Cardiac fibroblast (primary cell): Measurements from ENCODE around the gene THADA.
A peak's percentile ranks its signal among the peaks of the same experiment; 100 is the strongest.

Source experiments
- DNase-seq, 2 donors: peaks; one replicate each; pipeline versions ENCODE4 v3.0.0 to v3.0.0-alpha.2; 2010; ENCODE audit warnings: low read depth in 2 of 2
- H3K4me3 ChIP-seq, 2 donors: replicated peaks in 1 of 2; 1 replicate in 1 of 2; 2 replicates in 1 of 2; pipeline ENCODE4 v1.5.1; 2011; ENCODE audit warnings: low read depth in 2 of 2, low read length in 2 of 2, mild to moderate bottlenecking in 2 of 2, moderate library complexity in 1 of 2
- TF ChIP-seq, protein P1 (sequence below): IDR thresholded peaks from one replicate; pipeline ENCODE4 v1.5.1; 2011; ENCODE audit warnings: low read depth, mild to moderate bottlenecking, low read length, inconsistent platforms

THADA gene

DNA sequence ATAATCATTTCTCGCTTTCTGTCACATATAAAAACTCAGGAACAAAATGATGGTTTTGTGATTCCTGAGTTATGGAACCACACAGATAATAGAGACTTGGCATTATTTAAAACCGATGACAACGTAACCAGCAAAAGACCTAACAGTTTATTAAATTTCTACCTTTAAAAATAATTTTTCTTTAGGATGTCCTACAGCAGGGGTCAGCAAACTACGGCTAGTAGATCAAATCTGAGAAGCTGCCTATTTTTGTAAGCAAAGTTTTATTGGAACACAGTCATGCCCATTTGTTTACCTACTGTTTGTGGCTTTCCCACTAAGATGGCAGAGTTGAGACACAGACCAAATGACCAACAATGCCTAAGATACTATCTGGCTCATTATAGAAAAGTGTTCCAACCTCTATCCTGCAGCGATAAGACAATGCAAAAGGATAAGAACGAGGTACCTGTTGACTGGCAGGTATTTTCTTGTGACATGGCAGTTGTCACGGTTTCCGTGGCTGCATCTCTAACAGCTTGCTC lies 316.5 kb downstream of the THADA start:
- TF ChIP-seq, protein P1, sequence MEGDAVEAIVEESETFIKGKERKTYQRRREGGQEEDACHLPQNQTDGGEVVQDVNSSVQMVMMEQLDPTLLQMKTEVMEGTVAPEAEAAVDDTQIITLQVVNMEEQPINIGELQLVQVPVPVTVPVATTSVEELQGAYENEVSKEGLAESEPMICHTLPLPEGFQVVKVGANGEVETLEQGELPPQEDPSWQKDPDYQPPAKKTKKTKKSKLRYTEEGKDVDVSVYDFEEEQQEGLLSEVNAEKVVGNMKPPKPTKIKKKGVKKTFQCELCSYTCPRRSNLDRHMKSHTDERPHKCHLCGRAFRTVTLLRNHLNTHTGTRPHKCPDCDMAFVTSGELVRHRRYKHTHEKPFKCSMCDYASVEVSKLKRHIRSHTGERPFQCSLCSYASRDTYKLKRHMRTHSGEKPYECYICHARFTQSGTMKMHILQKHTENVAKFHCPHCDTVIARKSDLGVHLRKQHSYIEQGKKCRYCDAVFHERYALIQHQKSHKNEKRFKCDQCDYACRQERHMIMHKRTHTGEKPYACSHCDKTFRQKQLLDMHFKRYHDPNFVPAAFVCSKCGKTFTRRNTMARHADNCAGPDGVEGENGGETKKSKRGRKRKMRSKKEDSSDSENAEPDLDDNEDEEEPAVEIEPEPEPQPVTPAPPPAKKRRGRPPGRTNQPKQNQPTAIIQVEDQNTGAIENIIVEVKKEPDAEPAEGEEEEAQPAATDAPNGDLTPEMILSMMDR: no peak
- H3K4me3 ChIP-seq: no peak overlapping the region
- DNase-seq: no peak

DNA sequence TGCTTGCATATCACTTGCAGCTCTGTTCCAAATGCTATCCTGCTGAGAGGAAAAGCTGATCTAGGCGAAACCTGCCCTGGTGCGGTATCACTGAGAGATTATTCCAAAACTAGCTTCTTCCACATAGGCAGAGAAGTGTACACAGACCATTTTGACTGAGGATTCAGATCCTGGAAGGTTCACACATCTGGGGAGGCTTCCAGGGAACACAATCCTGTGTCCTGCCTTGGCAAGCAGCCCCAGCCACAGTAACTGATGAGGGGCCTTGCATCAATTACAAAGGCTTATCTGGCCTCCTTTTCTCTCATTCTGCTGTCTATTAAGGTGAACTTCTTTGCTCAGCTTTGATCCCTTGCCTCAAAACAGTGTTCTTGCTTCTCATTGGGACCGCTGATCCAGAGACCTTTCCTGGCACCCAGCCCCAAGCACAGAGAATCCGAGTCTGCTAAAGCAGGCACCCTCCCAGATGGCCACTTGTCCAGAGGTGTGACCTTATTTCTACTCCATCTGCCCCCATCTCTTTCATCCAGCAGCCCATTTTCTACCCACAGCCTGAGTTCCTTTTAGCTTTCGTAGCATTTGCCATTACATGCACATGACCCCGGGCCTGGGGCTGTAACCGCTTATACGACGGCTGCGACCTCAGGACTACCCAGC lies 317.1 kb downstream of the THADA start:
- TF ChIP-seq, protein P1: no peak
- no peak overlapping the region for H3K4me3 ChIP-seq
- DNase-seq: no peak

DNA sequence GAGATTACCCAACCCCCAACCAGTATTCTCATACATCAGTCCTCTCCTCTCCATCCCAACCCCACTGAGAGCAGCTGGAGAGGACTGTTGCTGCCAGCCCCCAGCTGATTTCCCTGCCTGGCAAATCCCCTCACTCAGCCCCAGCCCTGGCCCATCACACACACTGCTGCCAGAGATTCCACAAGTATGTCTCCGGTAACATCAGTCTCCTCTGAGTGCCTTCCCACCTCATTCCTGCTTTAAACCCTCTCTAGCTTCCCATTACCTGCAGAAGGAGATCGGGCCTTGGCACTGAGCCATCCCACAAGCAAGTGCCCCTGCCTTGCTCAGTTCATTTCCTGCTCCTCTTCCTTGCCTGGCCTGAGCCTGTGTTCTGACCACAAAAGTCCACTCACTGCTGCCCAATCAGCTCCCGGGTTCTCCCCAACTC lies 318.9 kb downstream of the THADA start:
- DNase-seq: peak in 1 of 2 donors; percentile 40
- H3K4me3 ChIP-seq: no peak overlapping the region
- TF ChIP-seq, protein P1: no peak

DNA sequence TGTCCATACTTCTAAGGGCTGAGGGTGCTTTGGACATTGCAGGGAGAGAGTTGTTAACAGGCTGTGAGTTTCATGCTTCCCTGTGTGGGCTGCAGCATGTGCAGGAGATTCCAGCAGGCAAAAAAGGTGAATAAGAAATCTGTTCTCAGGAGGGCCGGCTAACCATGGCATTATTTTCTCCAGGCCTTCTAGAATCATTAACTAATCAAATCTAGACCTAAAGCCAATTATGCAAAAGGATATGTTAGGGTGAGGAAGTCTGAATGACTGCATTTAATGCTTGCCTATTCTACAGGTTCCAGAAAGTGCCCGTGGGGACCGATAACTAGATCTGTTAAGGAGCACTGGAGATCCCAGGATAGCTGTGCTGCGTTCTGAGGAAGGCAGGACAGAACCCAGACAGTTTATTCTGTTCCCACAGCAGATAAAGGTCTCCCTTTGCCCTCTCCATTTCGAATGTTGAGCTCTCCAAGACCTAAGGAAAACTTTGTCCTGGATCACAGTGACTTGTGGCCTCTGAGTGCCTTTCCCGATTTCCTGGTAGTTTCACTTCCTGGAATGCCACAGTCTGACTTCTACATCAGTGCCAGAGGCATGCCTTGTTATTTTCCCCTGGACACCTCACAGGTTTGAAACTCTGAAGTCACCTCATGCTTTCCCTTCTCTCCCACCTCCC lies 319.4 kb downstream of the THADA start:
- no peak for DNase-seq
- TF ChIP-seq, protein P1: no peak
- no peak overlapping the region for H3K4me3 ChIP-seq

DNA sequence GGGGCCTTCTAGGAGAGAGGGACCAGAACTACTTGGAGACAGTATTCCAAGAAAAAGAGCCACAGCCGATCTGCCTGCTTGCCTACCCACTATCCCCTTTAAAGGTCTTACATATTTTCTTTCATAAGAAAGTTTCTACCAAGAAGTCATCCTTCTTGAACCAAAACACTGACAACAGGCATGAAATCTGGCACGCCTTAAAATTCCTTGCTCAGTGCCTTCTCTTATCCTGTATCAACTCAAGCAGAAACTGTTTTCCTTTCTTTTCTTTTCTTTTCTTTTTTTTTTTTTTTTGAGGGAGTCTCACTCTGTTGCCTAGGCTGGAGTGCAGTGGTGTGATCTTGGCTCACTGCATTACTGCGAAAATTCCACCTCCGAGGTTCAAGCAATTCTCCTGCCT lies 321.1 kb downstream of the THADA start:
- H3K4me3 ChIP-seq: no peak overlapping the region
- TF ChIP-seq, protein P1: no peak
- DNase-seq: no peak

DNA sequence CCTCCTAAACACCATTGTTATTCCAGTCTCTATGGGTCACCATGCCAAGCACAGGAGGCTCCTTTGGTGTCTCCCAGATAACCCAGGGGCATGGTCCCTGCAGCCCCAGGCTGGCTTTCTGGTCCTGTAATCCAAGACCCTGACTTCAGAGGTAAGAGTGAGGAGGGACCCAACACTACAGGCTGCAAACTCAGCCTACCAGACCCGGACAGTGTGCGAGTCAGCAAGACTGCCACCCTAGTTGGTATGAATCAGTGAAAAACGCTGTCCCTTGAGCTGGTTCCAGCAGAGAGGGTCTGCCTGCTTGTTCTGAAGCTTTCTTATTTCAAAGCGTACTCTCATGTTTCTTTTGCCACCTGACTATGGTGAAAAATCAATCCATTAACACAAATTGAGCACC lies 321.8 kb downstream of the THADA start:
- TF ChIP-seq, protein P1: no peak
- DNase-seq: peak in 1 of 2 donors; percentile 29
- H3K4me3 ChIP-seq: no peak overlapping the region
